PC-3 (cell line): ENCODE measurements around the gene SCAF8. TPM values are rescaled to one million over a fixed set of nuclear protein-coding genes. Genes with fewer than 3 reads are reported as not detected.

Experiments
- ATAC-seq: fragments of 200-7000 bp; cut with Tn5 transposase; 2 replicates; pipeline ENCODE4 v1.9.1; 2020; ENCODE audit warnings: mild to moderate bottlenecking, moderate library complexity
- BruUV-seq: library from RNA; stranded (reverse); fragments of 400-500 nt; replicated peaks from 2 replicates; lab custom pipeline; 2021; lab: Mats Ljungman, UMichigan
- CTCF ChIA-PET: fragments of 300-600 bp; sonication (Branson Sonifier 250); formaldehyde crosslinking; loops from one replicate; lab custom pipeline; 2022; ENCODE audit warnings: antibody characterized with exemption; lab: Charles Lee
- POLR2A ChIA-PET: fragments of 300-600 bp; sonication (Branson Sonifier 250); formaldehyde crosslinking; loops from one replicate; lab custom pipeline; 2022; ENCODE audit warnings: antibody characterized with exemption; ENCODE audit not compliant: unreplicated experiment; lab: Charles Lee
- DNase-seq: peaks from one replicate; pipeline ENCODE4 v3.0.0-alpha.2; 2015
- H2AFZ ChIP-seq: fragments of 300-600 bp; sonication (generic); 2 replicates; pipeline ENCODE4 v1.6.0; 2016; ENCODE audit warnings: antibody characterized with exemption, low read length
- H3F3A ChIP-seq: fragments of 300-600 bp; sonication (generic); one replicate; pipeline ENCODE4 v1.6.0; 2017; ENCODE audit warnings: antibody characterized with exemption, low read length, control low read depth, mild to moderate bottlenecking; ENCODE audit not compliant: unreplicated experiment
- H3K27ac ChIP-seq: fragments of 300-600 bp; sonication (generic); 2 replicates; pipeline ENCODE4 v1.5.1; 2016; ENCODE audit warnings: mild to moderate bottlenecking, low read length
- H3K27me3 ChIP-seq: fragments of 300-600 bp; sonication (generic); 2 replicates; pipeline ENCODE4 v1.6.1; 2016; ENCODE audit warnings: low read length, mixed read lengths
- H3K36me3 ChIP-seq: fragments of 300-600 bp; sonication (generic); 2 replicates; pipeline ENCODE4 v1.6.1; 2016; ENCODE audit warnings: low read depth, mixed run types, low read length, mixed read lengths
- H3K4me1 ChIP-seq: fragments of 300-600 bp; sonication (generic); 2 replicates; pipeline ENCODE4 v1.5.1; 2016; ENCODE audit warnings: low read length; ENCODE audit not compliant: insufficient read depth
- H3K4me2 ChIP-seq: fragments of 300-600 bp; sonication (generic); 2 replicates; pipeline ENCODE4 v1.6.0; 2016; ENCODE audit warnings: low read length
- H3K4me3 ChIP-seq: fragments of 300-600 bp; sonication (generic); 2 replicates; pipeline ENCODE4 v1.5.1; 2016; ENCODE audit warnings: mild to moderate bottlenecking, low read length, mixed read lengths
- H3K79me2 ChIP-seq: fragments of 300-600 bp; sonication (generic); 2 replicates; pipeline ENCODE4 v1.6.1; 2017; ENCODE audit warnings: low read length, mixed read lengths
- H3K9ac ChIP-seq: fragments of 300-600 bp; sonication (generic); 2 replicates; pipeline ENCODE4 v1.6.0; 2016; ENCODE audit warnings: mild to moderate bottlenecking, low read length
- H3K9me2 ChIP-seq: fragments of 300-600 bp; sonication (generic); replicated peaks from 2 replicates; pipeline ENCODE4 v1.6.1; 2016; ENCODE audit warnings: mixed run types, low read length, mixed read lengths
- H3K9me3 ChIP-seq: fragments of 300-600 bp; sonication (generic); 2 replicates; pipeline ENCODE4 v1.6.1; 2016; ENCODE audit warnings: low read length, mixed read lengths
- H4K20me1 ChIP-seq: fragments of 300-600 bp; sonication (generic); 2 replicates; pipeline ENCODE4 v1.6.1; 2016; ENCODE audit warnings: low read length, mixed read lengths
- CTCF ChIP-seq: fragments of 300-600 bp; sonication (generic); conservative IDR thresholded peaks from 2 replicates; pipeline ENCODE4 v1.5.1; 2017; ENCODE audit warnings: antibody characterized with exemption, low read depth, mild to moderate bottlenecking, low read length
- EZH2 ChIP-seq: fragments of 300-600 bp; sonication (generic); IDR thresholded peaks from one replicate; pipeline ENCODE4 v1.6.1; 2017; ENCODE audit warnings: antibody characterized with exemption, mild to moderate bottlenecking, low read length; ENCODE audit not compliant: unreplicated experiment
- EZH2phosphoT487 ChIP-seq: fragments of 300-600 bp; sonication (generic); IDR thresholded peaks from 2 replicates; pipeline ENCODE4 v1.6.1; 2018; ENCODE audit warnings: mild to moderate bottlenecking, antibody characterized with exemption, low read length, borderline replicate concordance
- intact Hi-C: fragments of 100-400 bp; cut with micrococcal nuclease; formaldehyde crosslinking; loops from 2 replicates; pipeline ENCODE4 v1.9.0; 2023
- total RNA-seq: library from RNA; depleted of rRNA; stranded (reverse); fragments of >200 nt; gene quantifications from 2 replicates; pipeline ENCODE4 v1.2.3, GENCODE V29; 2014

SCAF8 gene
- total RNA-seq, 1 experiment from 2014 or later: 11.9 TPM

GRCh38 chr6:154696661-154697060 is 36.6 kb upstream of the SCAF8 start:
- no peaks in the 10 kb centered on the region for H4K20me1 ChIP-seq
- no peak overlapping the region for H3K4me3 ChIP-seq
- no peak for TF ChIP-seq CTCF
- no peak for TF ChIP-seq EZH2phosphoT487
- TF ChIP-seq EZH2: no peak
- no peak overlapping the region for H3K4me2 ChIP-seq
- no peak for DNase-seq
- ATAC-seq: no peak
- ChIA-PET CTCF (no interaction called here), POLR2A (no interaction called here)
- BruUV-seq: no TSS peak
- no peaks in the 10 kb centered on the region for H3K27me3 ChIP-seq
- intact Hi-C loops: no loop called here
- H3K9me3 ChIP-seq: no peaks in the 10 kb centered on the region
- no peak overlapping the region for H3K9ac ChIP-seq
- H2AFZ ChIP-seq: no peak overlapping the region
- H3K9me2 ChIP-seq: no peaks in the 10 kb centered on the region
- H3F3A ChIP-seq: no peaks in the 10 kb centered on the region
- H3K36me3 ChIP-seq: no peaks in the 10 kb centered on the region
- H3K27ac ChIP-seq: no peak overlapping the region
- H3K79me2 ChIP-seq: no peaks in the 10 kb centered on the region
- H3K4me1 ChIP-seq: no peaks in the 10 kb centered on the region

GRCh38 chr6:154703124-154703523 is 30.1 kb upstream of the SCAF8 start:
- H3K4me3 ChIP-seq: no peak overlapping the region
- H3K79me2 ChIP-seq: no peaks in the 10 kb centered on the region
- H3K9me2 ChIP-seq: no peaks in the 10 kb centered on the region
- no peaks in the 10 kb centered on the region for H3K27me3 ChIP-seq
- BruUV-seq: no TSS peak
- no peak overlapping the region for H3K27ac ChIP-seq
- ATAC-seq: no peak
- no peak overlapping the region for H3K4me2 ChIP-seq
- H3K9me3 ChIP-seq: no peaks in the 10 kb centered on the region
- no peak for TF ChIP-seq CTCF
- DNase-seq: no peak
- H3F3A ChIP-seq: no peaks in the 10 kb centered on the region
- ChIA-PET CTCF (no interaction called here), POLR2A (interaction anchor here (0.6 kb wide), 1 partner anchor 1219 kb away, joined by 5 read pairs; no protein-coding TSS in a partner anchor)
- no peaks in the 10 kb centered on the region for H3K36me3 ChIP-seq
- H3K4me1 ChIP-seq: no peaks in the 10 kb centered on the region
- no peaks in the 10 kb centered on the region for H4K20me1 ChIP-seq
- no peak overlapping the region for H2AFZ ChIP-seq
- intact Hi-C loops: no loop called here
- no peak overlapping the region for H3K9ac ChIP-seq

GRCh38 chr6:154705471-154706113 is 27.6 kb upstream of the SCAF8 start:
- H3K9ac ChIP-seq: no peak overlapping the region
- DNase-seq: peak; percentile 5
- no peak overlapping the region for H3K4me3 ChIP-seq
- no peaks in the 10 kb centered on the region for H3K79me2 ChIP-seq
- H3K9me3 ChIP-seq: no peaks in the 10 kb centered on the region
- TF ChIP-seq CTCF (peak; percentile 23; the same call in 1 of the 2 replicates), EZH2phosphoT487 (no peak)
- no peaks in the 10 kb centered on the region for H3K36me3 ChIP-seq
- no peaks in the 10 kb centered on the region for H3K9me2 ChIP-seq
- H3K27ac ChIP-seq: no peak overlapping the region
- no peak for ATAC-seq
- BruUV-seq: no TSS peak
- no peaks in the 10 kb centered on the region for H4K20me1 ChIP-seq
- H3K4me1 ChIP-seq: no peaks in the 10 kb centered on the region
- intact Hi-C loops: no loop called here
- H3K27me3 ChIP-seq: no peaks in the 10 kb centered on the region
- no peak overlapping the region for H2AFZ ChIP-seq
- H3K4me2 ChIP-seq: no peak overlapping the region
- no peaks in the 10 kb centered on the region for H3F3A ChIP-seq
- CTCF ChIA-PET: no interaction called here
- POLR2A ChIA-PET: no interaction called here
